ENCODE measurements around the gene XIRP1.

DNA sequence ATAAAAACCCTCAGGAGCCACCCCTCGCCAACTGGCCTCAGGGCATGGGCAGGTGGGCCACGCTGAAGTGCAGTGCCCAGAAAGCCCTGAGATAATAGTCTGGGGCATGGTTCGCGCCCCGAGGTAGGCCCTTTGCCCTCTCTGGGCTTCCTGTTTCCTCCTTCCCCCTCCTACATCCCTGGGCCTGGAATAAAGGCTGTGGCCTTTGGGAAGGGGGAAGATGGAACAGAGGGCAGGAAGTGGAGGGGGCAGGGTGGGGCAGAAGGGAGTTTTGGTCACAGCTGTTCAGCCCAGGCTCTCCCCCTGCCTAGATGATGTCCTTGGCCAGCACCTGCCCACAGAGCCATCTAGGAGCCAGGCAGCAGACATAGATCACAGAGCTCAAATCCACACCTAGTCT, 50.3 kb downstream of the XIRP1 start:
- TF ChIP-seq, protein P1, sequence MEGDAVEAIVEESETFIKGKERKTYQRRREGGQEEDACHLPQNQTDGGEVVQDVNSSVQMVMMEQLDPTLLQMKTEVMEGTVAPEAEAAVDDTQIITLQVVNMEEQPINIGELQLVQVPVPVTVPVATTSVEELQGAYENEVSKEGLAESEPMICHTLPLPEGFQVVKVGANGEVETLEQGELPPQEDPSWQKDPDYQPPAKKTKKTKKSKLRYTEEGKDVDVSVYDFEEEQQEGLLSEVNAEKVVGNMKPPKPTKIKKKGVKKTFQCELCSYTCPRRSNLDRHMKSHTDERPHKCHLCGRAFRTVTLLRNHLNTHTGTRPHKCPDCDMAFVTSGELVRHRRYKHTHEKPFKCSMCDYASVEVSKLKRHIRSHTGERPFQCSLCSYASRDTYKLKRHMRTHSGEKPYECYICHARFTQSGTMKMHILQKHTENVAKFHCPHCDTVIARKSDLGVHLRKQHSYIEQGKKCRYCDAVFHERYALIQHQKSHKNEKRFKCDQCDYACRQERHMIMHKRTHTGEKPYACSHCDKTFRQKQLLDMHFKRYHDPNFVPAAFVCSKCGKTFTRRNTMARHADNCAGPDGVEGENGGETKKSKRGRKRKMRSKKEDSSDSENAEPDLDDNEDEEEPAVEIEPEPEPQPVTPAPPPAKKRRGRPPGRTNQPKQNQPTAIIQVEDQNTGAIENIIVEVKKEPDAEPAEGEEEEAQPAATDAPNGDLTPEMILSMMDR (conservative IDR thresholded peaks at IDR 0.05), result no peak
- peak; percentile 42; the same call in 1 of the 2 replicates for TF ChIP-seq ZFX (IDR thresholded peaks at IDR 0.05)
